Measurements from ENCODE around the gene ITIH4.

ITIH4 gene

DNA sequence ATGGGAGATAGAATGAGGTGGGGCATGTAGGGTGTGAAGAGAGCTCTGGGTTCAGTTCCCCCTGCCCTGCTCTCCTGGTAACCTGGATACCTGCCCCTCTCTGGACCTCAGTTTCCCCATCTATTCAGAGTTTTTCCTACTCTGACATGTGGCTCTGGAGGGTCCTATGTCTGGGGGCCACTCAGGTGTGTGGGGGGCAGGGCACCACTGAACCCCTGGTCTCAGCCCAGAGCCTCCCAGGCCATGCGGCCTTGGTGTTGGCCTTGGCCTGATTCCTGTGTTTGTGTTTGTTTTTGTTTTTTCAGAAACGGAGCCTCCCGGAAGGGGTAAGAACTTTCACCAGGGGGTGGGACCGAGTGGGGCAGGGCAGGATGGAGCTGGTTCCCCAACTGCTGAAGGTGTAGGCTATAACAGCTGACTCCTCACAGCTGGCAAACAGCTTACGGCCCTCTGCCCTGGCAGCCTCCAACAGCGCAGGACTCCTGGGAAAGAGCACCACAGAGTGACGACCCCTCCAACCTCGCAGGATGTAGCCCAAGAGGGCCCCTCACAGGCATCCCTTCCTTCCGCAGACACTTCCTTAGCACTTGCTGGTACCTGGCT is 35.1 kb downstream of the ITIH4 start:
- no peak for DNase-seq

GRCh38 chr3:52794612-52795099 is 35.8 kb downstream of the ITIH4 start, which contains the start of gene ITIH3:
Gene ITIH3 (plus strand): TSS chr3:52794796. CDS start chr3:52794804, 8 bp downstream.
- no peak for DNase-seq

DNA sequence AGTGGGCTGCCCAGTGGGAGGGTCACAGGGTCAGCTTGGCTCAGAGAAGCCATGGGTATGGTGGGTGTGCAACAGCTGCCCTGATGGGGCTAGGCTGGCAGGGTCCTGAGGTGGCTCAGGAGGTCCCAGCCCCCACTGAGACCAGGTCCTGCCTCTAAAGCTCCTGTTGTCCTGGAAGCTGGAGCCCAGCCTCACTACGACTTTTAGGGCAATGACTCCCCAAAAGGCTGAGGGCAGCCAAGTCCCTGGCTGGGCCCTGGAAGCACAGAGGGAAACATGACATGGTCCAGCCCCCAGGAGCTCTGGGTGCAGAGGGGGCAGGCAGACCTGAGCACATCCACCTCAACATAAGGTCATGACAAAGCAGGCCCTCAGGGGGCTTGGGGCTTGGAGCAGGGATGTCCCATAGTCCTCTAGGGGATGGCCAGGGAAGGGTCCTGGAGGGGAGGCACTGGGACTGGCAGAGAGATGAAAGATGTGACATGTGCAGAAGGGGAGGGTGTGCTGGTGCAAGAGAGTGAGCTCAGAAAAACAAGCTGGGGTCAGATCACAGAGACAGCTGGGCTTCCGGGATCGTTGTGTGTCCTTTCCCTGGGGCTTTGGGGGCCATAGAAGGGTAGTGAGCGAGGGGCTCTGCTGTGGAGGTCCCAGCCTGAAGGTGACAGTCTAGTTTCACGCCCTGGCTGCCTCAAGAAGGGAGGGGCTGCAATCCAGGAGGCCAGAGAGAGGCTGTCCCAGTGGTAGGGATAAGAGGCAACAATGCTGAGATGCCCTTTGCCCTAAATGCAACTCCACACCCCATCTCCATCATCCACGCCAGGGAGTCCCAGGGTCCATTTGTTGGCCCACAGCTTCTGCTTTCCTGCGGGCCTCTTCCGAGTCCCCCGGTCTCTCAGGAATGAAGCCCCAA is 36.5 kb downstream of the ITIH4 start:
- DNase-seq, result no peak

- no peak for DNase-seq
These were observed 37.3 kb downstream of the ITIH4 start for GRCh38 chr3:52792961-52793695.

DNA sequence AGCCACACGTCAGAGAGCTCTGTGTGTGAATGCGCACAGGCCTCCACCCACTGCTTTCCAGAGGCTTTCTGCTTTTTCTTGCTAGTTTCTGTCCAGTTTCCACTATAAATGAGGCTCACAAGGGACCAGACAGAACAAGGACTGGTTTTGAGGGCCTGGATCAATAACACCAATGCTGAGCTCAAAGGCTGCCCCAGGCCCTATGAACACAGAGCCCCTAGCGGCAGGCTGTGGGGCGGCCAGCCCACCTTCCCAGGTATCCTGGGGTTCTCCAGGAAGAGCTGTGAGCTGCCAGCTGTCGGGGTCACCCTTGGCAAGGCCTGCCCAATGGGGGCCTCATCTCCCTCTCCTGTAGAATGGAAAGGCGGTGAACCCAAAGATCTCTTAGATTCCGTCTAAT is 38.1 kb downstream of the ITIH4 start:
- DNase-seq, result no peak

DNA sequence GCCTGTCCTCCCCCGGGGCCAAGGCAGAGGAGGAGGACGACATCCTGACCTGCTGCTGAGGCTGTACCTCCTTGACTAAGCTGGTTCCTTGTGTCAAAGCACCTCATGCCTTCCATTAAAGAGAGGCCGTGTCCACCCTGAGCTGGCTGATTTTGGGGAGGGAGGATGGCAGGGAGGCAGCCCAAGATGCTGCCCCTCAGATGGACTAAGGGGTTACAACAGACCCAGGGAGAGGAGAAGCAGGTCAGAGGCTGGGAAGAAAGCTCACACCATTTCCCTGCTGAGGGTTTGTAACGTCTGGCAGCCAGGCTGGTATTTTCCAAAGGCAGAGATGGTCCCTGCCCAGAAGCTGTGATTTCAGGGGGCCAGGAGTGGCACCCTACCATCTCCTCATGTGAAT is 38.5 kb downstream of the ITIH4 start:
- DNase-seq, result no peak

DNA sequence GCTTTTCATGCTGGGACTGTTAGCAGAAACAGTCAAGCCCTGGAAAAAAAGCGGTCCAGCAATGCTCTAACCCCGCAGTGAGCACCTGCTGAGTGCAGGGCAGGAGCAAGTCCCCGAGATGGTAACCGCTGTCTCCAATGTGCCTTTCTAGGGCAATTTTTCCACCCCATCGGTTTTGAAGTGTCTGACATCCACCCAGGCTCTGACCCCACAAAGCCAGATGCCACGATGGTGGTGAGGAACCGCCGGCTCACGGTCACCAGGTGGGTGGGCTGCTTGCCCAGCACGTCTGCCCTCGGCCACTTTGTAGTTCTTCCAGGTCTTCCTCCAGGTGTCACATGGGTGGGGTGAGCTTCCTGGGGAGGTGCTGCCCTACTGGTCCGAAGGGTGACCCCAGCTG is 39.1 kb downstream of the ITIH4 start:
- no peak for DNase-seq

DNA sequence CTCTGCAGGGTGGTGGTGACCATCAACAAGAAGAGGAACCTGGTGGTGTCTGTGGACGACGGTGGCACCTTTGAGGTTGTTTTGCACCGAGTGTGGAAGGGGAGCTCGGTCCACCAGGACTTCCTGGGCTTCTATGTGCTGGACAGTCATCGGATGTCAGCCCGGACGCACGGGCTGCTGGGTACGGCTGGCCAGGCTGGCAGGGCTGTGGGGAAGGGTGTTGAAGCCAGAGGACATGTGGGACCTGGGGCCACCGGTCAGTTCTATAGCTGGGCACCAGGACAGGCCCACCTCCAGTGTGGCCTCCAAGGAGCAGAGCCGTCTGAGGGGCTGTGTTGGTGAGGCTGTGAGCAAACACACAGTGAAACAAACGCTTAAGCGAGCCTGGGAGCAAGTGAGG is 39.7 kb downstream of the ITIH4 start:
- DNase-seq, result no peak

GRCh38 chr3:52790337-52790736 is 40.1 kb downstream of the ITIH4 start:
- no peak for DNase-seq

DNA sequence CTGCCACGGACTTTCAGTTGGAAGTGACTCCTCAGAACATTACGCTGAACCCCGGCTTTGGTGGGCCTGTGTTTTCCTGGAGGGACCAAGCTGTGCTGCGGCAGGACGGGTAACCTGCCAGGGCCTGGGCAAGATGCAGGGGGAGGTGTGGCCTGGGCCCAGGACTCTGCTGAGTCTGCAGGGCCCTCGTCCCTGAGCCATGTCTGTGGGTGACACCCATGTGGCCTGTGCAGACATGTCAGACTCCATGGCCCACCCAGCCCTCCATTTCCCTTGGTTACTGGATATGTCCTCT is 40.8 kb downstream of the ITIH4 start:
- DNase-seq, result no peak

GRCh38 chr3:52788890-52789745 is 41.4 kb downstream of the ITIH4 start:
- no peak for DNase-seq

- DNase-seq, result no peak
These were observed 42.5 kb downstream of the ITIH4 start for GRCh38 chr3:52787672-52788625.

GRCh38 chr3:52787246-52787645 is 43.2 kb downstream of the ITIH4 start:
- DNase-seq, result no peak

GRCh38 chr3:52786330-52787215 is 43.9 kb downstream of the ITIH4 start:
- no peak for DNase-seq

DNA sequence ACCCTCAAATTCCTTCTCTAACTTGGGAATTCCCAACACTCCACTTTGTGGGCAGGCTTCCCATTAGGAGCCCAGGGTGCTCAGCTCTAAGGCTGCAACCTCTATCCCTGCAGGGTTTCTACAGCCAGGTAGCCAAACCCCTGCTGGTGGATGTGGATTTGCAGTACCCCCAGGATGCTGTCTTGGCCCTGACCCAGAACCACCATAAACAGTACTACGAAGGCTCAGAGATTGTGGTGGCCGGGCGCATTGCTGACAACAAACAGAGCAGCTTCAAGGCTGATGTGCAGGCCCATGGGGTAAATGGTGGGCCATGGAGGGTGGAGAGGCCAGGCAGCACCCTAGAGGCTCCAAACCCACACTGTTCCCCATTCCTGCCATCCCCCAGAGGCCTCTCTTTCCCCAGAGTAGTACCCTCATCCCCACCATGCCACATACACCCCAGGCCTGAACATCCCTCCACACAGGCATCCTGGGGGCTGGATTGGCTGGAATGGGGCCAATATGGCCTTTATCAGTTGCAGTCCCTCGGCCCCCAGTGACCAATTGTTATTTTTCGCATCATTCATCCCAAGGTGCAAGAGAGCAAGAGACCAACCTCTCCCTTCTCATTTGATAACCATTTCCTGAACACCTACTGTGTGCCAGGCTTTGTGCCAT is 45.4 kb downstream of the ITIH4 start:
- DNase-seq, result no peak

DNA sequence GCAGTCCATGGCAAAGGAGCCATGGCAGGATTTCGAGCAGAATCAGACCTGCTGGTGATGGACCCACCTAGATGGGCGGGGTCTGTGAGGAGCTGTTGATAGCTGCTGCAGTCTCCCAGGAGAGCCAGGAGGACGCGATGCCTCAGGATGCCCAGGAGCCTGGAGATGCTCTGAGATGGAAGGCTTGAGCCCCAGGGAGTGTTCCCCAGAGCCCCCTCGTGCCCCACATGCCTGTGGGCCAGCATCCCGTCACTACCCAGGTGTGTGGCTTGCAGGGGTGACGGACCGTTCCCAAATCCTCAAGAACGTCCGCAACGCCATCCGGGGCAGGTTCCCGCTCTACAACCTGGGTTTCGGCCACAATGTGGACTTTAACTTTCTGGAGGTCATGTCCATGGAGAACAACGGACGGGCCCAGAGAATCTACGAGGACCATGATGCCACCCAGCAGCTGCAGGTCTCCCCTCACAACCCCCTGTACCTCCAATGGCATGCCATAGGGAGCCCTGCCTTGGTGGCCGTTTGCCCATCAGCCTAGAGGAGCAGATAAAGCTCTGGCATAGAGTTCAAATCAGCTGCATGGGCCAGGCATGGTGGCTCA is 46.4 kb downstream of the ITIH4 start:
- no peak for DNase-seq

GRCh38 chr3:52783211-52783555 is 47.3 kb downstream of the ITIH4 start:
- DNase-seq, result no peak

GRCh38 chr3:52782412-52783210 is 47.9 kb downstream of the ITIH4 start:
- no peak for DNase-seq

GRCh38 chr3:52781741-52782140 is 48.7 kb downstream of the ITIH4 start:
- no peak for DNase-seq

All from NCI-H510A (cell line).